ENCODE measurements around the gene ZBTB3. TPM values are rescaled to one million over a fixed set of nuclear protein-coding genes. Genes with fewer than 3 reads are reported as not detected.
"Not testable (repeated sequence)": the region's sequence is repeated elsewhere in the genome, so short reads cannot be mapped to it uniquely, and the experiment has no call there.

ZBTB3 gene
- polyA plus RNA-seq (ENCODE audit: insufficient read length): 4.0 TPM

- peak; percentile 97 for DNase-seq
These were observed at the start of gene ZBTB3 for GRCh38 chr11:62753736-62754603. Gene ZBTB3, minus strand, starts transcription at chr11:62754160. Its CDS starts 496 bp downstream, at chr11:62753664.

GRCh38 chr11:62801071-62801470, 47.1 kb upstream of the ZBTB3 start:
- DNase-seq: no peak

DNA sequence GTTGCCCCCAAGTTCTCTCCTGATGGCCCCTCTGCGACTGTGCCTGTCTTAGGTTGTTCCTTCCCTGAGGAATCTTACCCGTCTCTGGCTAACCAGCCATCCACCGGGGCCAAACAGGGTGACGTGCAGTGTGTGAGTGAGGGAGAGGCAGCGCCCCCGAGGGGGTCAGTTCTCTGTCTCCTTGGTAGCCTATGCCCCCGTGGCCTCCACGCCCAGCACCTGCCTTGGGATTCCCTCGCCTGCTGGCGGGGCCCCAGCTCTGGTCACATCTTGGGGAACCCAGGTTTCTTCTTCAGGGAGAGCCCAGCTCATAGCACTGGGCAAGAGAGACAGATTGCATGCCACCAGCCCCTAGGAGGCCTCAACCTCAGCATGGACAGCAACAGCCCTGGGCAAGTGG, 45.5 kb upstream of the ZBTB3 start:
- DNase-seq: no peak

GRCh38 chr11:62796281-62796680, 42.3 kb upstream of the ZBTB3 start:
- DNase-seq: no peak

- no peak for DNase-seq
These were observed 40.3 kb upstream of the ZBTB3 start for GRCh38 chr11:62794201-62794775.

DNA sequence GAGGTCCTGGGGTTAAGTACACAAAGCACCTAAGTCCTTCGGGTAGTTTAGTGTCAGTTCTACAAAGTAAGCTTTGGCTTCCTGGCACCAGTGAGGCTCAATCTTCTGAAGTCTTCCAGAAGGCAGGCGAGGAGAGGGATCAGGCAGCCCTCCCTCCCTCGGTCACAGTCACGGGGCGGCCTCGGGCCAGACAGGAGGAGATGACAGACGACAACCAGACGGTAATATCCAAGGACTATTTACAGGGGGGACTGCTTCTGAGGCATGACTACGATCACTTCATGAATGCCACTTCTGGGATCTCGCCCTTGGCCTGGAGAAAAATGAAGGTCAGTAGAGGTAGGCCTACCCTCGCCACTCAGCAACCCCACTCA, 38.2 kb upstream of the ZBTB3 start:
- DNase-seq: no peak

- DNase-seq: peak; percentile 90
These were observed 37.7 kb upstream of the ZBTB3 start, which contains the start of gene TMEM223 for GRCh38 chr11:62791501-62792201. Gene TMEM223, minus strand, starts transcription at chr11:62792006. Its CDS starts 12 bp downstream, at chr11:62791994.

- DNase-seq: no peak
These were observed 35.6 kb upstream of the ZBTB3 start for GRCh38 chr11:62789576-62789975.

DNA sequence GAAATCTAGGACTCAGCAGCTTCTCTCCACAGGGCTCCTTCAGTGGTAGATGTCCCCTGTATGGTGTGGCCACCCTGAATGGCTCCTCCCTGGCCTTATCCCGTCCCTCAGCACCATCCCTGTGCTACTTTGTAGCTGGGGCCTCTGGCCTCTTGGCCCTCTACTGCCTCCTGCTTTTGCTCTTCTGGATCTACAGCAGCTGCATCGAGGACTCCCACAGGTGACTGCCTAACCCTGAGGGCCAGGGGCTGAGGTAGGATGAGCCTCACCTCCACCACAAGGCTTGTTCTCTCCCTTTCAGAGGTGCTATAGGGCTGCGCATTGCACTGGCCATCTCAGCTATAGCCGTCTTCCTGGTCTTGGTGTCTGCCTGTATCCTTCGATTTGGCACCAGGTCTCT, 35.0 kb upstream of the ZBTB3 start:
- no peak for DNase-seq

- peak; percentile 99 for DNase-seq
These were observed 33.2 kb upstream of the ZBTB3 start, which contains the start of gene TMEM179B for GRCh38 chr11:62787005-62787759. Gene TMEM179B, plus strand, starts transcription at chr11:62787402. Its CDS starts 30 bp downstream, at chr11:62787432.

GRCh38 chr11:62786318-62787004, 32.5 kb upstream of the ZBTB3 start:
- peak; percentile 91 for DNase-seq

DNA sequence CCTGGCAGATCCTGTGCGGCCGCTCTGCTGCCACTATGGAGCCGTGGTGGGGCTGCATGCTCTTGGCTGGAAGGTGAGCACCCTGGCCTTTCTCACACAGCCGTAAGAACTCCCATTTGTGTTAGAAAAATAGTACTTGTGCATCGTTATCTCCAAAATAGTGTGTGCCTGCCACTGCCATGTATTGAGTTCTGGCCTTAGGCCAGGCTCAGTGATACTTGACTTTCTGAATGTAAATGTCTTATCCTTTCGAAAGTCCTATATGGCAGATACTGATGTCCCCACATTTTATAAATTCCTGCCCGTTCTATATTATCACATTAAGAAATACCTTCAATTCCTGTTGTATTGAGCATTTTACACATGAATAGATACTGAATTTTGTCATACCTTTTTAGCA, 28.8 kb upstream of the ZBTB3 start:
- DNase-seq: no peak

DNA sequence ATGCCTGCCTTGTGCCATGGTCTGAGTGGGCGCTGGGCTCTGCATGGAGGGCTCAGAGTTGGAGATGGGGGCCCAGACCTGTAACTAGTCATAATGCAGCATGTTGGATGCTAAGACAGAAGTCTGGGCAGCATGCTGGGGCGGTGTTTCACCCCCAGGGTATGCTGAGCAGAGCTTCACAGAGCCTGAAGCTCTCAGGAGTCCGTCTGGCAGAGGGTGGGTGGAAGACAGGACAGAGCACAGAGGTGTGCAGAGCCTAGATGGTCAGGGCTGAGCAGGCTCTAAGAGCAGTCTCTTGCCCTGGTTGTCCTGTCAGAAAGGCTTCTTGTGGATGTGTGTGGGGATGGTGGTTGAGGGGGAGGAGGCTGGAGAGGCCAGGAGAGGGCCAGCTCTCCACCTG, 24.5 kb upstream of the ZBTB3 start:
- DNase-seq: no peak

DNA sequence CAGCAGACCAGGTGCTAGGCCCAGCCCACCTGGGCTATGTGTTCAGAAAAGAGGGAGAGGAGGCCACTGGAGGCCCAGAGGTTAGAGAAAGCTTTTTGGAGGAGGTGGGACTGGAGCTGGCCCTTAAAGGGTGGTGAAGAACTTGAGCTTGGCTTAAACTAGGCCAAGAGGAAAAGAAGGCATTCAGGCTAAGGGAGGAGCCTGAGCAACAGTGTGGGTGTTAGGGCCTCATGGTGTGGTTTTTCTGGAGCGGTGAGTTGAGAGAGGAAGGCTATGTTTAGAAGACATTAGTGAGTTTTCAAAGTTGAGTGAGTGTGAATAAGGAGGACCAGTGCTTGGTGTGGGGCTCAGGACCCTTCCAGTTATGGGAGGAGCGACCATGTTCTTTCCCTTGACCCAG, 23.4 kb upstream of the ZBTB3 start:
- no peak for DNase-seq

DNA sequence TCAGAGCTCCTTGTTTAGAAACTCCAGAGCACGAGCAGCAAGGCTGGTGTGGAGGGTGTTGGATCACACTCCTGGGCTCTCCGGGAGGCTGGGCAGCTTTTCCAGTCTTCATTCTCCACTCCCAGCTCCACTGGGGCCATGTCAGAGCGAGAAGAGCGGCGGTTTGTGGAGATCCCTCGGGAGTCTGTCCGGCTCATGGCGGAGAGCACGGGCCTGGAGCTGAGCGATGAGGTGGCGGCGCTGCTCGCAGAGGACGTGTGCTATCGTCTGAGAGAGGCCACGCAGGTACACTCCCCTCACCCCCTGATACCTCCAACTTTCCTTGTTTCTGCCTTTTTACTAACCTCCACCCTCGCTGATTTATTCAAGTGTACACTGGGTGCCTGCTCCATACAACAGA, 21.7 kb upstream of the ZBTB3 start:
- DNase-seq: no peak

GRCh38 chr11:62774407-62774806, 20.4 kb upstream of the ZBTB3 start:
- DNase-seq: no peak

DNA sequence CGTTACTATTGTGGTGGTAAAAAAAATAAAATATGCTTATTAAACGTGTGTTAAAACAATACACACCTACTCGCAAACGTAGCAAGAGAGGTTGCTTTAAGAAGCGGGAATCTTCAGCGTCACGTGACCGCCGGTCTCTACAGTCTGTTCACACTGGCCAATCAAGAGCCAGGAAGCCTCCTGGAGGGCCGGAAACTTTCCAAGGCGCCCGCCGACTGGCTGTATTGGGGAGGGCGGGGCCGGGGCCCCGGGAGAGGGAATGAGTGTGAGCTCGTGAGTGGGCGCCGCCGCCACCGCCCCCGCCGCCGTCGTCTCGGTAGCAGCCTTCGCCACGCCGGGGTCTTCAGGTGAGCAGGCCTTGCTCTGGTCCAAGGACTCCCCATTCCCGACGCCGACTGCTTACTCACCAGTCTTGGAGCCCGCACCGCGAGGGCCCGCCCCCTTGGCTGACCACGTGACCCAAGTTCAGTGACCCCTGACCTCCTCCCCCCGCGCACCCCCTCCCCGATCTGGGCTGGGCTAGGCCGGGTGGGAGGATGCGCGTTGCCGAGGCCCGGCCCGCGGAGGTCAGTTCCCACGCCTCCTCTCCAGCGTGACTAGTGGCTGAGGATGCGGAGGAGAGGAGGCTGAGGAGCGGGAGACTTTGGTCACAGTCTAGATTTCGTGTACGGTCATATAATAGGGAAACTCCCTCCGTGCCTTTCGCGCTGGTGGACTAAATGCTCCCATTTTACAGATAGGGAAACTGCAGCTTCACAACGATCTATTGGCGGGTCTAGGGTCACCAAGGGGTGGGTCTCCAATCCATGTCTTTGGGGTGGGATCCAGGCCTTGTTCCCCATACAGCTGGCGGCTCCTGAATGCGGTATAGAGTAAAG, 17.4 kb upstream of the ZBTB3 start, which contains the start of gene TAF6L:
TAF6L (plus strand) TSS at position 253 of the 878 bp plus-strand sequence. CDS start 4,388 bp downstream, outside the sequence.
- DNase-seq: peak; percentile 96

- DNase-seq: no peak
These were observed 16.8 kb upstream of the ZBTB3 start for GRCh38 chr11:62770778-62771143.

GRCh38 chr11:62760867-62761227, 6.9 kb upstream of the ZBTB3 start:
- not testable (repeated sequence) for DNase-seq

GRCh38 chr11:62757846-62758788, 4.2 kb upstream of the ZBTB3 start:
- no peak for DNase-seq

Data from hindlimb muscle (tissue), 1 donor.